Fibroblast of mammary gland (primary cell): ENCODE data around the gene LPAR4.

ENCODE experiments used
- DNase-seq: peaks from one replicate; pipeline ENCODE4 v3.0.0-alpha.2; 2010; ENCODE audit warnings: low read depth
- H3K4me3 ChIP-seq: 2 replicates; pipeline ENCODE4 v1.5.1; 2011; ENCODE audit warnings: low read depth, mild to moderate bottlenecking, low read length, moderate library complexity; ENCODE audit not compliant: control insufficient read depth
- TF ChIP-seq, protein P1 (sequence below): conservative IDR thresholded peaks from 2 replicates; pipeline ENCODE4 v1.5.1; 2011; ENCODE audit warnings: low read depth, low read length, inconsistent platforms; ENCODE audit not compliant: control insufficient read depth, insufficient read depth

LPAR4 gene

DNA sequence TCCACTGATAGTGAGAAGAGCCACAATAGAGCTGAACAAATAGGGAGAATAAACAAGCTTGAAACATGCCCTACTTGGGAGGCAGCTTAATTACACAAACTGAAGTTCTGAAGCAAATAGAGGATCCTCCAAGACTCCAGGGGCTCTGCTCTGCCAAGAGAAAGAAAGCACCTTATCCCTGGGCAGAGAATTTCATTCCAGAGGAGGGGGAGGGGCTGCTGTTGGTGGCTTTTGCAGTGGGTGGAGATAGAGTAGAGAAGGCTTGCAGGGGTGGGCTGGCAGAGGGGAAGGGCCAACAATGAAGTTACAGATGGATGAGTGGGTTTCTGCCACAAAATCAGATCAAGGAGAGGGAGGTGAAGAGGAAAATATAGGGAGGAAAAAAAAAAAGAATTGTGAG is 1.0 kb upstream of the LPAR4 start:
- TF ChIP-seq, protein P1, sequence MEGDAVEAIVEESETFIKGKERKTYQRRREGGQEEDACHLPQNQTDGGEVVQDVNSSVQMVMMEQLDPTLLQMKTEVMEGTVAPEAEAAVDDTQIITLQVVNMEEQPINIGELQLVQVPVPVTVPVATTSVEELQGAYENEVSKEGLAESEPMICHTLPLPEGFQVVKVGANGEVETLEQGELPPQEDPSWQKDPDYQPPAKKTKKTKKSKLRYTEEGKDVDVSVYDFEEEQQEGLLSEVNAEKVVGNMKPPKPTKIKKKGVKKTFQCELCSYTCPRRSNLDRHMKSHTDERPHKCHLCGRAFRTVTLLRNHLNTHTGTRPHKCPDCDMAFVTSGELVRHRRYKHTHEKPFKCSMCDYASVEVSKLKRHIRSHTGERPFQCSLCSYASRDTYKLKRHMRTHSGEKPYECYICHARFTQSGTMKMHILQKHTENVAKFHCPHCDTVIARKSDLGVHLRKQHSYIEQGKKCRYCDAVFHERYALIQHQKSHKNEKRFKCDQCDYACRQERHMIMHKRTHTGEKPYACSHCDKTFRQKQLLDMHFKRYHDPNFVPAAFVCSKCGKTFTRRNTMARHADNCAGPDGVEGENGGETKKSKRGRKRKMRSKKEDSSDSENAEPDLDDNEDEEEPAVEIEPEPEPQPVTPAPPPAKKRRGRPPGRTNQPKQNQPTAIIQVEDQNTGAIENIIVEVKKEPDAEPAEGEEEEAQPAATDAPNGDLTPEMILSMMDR, result no peak
- no peak overlapping the region for H3K4me3 ChIP-seq
- DNase-seq, result no peak

DNA sequence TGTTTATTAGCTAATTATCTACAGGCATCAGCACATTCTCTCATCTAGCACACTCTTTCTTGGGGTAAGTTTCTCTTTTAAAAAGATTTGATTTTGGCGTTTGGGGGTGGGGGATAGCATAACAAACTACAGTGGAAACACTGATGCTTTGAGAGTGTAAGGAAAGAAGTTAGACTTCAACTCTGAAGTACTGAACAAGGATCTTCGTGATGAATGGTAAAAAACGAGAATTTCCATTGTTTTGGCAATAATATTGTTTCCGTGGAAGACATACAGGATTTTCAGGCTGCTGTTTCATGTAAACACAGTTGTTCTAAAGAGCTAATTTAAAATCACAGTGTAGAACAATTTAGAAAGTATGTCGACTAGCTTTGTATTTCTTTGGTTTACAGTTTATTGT is 451 bp downstream of the LPAR4 start:
- TF ChIP-seq, protein P1, result no peak
- no peak for DNase-seq
- H3K4me3 ChIP-seq, result peak overlapping the region; percentile 31

DNA sequence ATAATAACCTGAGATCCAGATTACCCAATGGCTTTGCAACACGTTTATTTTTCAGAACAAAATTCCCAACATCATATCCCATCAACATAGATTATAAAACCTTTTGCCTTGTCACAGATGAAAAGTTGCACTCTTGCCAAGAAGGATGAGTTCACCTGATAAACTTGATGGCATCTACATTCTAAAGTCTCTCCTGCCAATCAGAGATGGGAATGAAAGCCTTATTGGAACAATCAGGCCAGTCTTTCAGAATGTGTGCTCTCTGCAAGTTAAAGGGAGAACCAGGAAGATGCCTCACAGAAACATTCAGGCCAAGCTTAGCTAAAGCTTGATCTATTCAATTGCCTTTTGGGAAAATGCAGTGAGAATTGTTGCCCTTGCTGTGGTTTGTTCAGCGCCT is 1.3 kb downstream of the LPAR4 start:
- H3K4me3 ChIP-seq, result no peak overlapping the region
- TF ChIP-seq, protein P1, result no peak
- DNase-seq, result no peak

DNA sequence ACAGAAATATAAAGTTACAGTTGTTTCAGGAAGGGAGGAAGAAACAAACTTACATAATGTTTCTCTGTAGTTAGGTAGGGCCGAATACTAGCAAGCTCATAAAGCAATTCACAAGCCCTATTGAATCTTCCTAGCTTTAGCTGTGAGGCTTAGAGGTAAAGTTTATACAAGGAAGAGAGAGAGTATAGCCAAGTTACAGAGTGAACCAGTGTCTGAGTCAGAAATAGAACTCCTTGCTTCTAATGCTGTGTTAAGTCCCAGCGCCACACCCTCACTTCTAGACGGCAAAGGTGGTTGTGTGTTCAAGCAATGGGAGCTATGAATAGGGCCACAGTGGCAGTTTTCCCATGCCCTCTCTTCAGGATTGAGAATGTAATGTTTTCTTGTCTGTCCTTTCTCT is 6.1 kb downstream of the LPAR4 start:
- no peak overlapping the region for H3K4me3 ChIP-seq
- TF ChIP-seq, protein P1, result no peak
- DNase-seq, result no peak

DNA sequence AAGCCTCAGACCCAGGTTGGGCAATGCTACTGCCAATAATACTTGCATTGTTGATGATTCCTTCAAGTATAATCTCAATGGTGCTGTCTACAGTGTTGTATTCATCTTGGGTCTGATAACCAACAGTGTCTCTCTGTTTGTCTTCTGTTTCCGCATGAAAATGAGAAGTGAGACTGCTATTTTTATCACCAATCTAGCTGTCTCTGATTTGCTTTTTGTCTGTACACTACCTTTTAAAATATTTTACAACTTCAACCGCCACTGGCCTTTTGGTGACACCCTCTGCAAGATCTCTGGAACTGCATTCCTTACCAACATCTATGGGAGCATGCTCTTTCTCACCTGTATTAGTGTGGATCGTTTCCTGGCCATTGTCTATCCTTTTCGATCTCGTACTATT is 7.4 kb downstream of the LPAR4 start:
- no peak for DNase-seq
- H3K4me3 ChIP-seq, result no peak overlapping the region
- TF ChIP-seq, protein P1, result no peak

DNA sequence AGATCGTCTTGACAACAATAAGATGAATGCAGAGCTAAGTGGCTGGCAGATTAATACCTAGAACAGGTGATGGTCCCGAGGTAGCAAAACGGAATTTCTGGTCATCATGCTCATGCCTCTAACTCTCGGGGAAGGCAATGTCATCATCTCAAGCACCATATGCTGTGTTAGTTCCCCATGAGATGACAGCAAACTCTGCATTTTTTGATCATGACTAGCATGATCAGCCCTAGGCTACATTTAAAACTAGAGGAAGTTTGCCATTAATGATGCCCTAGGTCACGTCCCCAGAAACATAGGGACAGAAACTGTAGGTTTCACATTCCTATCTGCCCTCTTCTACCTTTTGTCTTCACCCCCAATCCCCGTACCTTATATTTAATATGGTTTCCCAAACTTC is 11.6 kb downstream of the LPAR4 start:
- TF ChIP-seq, protein P1, result no peak
- DNase-seq, result no peak
- no peak overlapping the region for H3K4me3 ChIP-seq

DNA sequence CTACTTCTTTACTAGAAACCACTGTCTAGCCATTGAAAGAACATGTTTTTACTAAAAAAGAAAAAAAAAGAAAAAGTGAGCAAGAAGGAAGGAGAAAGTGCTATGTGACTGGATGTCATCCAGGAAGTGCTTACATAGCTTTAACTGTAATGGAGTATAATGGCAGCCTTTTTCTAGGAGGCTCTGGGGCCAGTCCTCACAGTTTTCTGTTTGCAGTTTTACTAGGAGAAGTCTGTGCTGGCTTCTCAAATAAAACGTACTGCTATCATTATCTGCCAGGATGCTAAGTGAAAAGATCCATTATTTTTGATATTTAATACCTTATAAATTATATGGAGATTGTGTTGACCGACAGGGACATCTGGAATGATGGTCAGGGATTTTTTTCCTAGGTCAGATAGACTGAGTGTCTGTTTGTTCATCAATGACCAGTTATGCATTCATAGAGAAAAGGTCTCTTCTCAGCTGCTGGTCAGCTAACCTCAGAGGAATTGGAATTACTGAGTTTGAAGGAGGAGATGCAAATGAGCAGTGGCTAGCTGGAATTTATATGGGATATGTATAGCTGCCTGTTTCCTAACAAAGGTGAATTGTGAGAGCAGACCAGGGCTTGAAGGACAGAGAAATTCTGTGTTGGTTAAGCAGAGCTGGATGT is 21.7 kb downstream of the LPAR4 start:
- DNase-seq, result no peak
- H3K4me3 ChIP-seq, result no peak overlapping the region
- TF ChIP-seq, protein P1, result no peak
